NCI-H345 treated with DMSO at 0.1 percent for 48 hours (cell line): ENCODE measurements around the gene RAD54L.
"Not testable (repeated sequence)": the region's sequence is repeated elsewhere in the genome, so short reads cannot be mapped to it uniquely, and the experiment has no call there.

Source experiments
- DNase-seq: peaks from one replicate; lab custom pipeline; 2025; ENCODE audit not compliant: unreplicated experiment; lab: John Stamatoyannopoulos, UW

The RAD54L gene

GRCh38 chr1:46247436-46248121 lies at the start of gene RAD54L:
Gene RAD54L, plus strand, starts transcription at chr1:46247763. Its CDS starts 643 bp downstream, at chr1:46248406.
- peak; percentile 96 for DNase-seq

DNA sequence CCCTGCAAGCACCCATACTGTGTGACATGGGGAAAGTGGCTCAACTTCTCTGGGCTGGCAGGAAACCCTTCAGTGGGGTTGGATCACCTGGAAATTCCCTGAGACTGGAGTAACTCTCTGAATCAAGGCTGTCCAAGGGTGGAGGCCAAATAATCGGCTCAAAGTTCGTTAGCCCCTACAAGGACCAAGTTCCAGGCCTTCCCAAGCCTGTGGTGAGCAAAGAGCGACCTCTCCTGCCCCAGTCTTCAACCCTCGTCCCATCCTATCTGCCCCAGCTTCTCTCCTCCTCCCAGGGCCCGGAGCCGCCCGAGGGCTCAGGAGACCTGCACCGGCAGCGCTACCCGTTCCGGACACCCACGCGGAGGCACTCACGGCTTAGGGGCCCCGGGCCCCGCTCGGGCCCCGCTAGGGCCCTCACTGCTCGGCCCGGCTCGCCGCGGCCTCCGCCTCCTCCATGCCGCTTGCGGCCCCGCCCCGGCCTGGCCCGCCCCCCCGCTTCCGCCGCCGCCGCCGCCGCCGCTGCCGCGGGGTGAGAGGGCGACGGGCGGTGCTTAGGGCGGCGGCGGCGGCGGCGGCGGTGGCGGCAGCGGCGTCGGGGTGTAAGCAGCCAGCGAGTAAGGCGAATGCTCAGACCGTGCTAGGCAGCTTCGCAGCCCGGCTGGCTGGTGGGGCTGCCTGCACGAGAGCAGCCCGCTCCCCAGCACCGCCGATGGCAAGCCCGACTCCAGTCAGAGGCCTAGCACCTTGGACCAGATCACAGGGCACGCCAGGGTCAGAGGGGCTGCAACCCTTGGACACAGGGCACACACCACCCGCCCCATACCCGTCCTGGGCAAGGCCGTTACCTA lies 49.4 kb upstream of the RAD54L start, which contains the start of gene POMGNT1:
POMGNT1 (minus strand) TSS at position 471 of the 848 bp plus-strand sequence. CDS start 613 bp downstream, outside the sequence.
- no peak for DNase-seq

GRCh38 chr1:46199233-46199749 lies 48.3 kb upstream of the RAD54L start:
- no peak for DNase-seq

- DNase-seq = peak; percentile 15
These were observed 43.7 kb upstream of the RAD54L start for GRCh38 chr1:46203738-46204405.

- DNase-seq = no peak
These were observed 43.2 kb upstream of the RAD54L start for GRCh38 chr1:46204406-46204742.

GRCh38 chr1:46205141-46205540 lies 42.4 kb upstream of the RAD54L start:
- DNase-seq = no peak

DNA sequence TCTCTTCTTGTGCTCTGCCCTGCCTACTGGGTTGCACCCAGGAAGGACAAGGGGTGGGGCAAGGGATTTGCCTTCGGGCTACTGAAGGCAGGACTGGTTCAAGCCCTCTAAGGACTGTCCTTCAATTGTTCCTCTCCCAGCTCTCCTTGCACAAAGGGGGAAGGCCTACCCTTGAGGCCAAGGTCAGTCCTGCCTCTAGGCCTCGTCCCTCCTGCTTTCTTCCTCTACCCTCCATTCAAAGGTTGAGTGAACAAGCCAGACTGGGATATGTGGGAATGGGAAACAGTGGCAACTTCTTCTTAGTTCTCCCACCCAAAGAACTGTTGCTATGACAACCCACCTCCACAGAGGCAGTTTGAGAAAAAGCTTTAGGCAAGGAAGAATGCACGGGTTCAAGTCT lies 41.8 kb upstream of the RAD54L start:
- no peak for DNase-seq

GRCh38 chr1:46206399-46206798 lies 41.2 kb upstream of the RAD54L start:
- DNase-seq = no peak

- DNase-seq = no peak
These were observed 37.0 kb upstream of the RAD54L start for GRCh38 chr1:46210561-46210960.

GRCh38 chr1:46211051-46211450 lies 36.5 kb upstream of the RAD54L start:
- DNase-seq = no peak

DNA sequence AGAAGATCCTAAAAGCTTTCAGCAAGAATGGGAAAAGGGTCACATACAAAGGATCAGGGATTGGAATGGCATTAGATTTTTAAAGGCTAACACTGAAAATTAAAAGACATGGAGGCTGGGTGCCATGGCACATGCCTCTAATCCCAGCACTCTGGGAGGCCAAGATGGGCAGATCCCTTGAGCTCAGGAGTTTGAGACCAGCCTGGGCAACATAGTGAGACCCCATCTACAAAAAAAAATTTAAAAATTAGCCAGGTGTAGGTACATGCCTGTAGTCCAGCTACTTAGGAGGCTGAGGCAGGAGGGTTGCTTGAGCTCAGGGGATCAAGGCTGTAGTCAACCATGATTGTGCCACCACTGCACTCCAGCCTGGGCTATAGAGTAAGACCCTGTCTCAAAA lies 32.1 kb upstream of the RAD54L start:
- DNase-seq = no peak

GRCh38 chr1:46218443-46218842 lies 29.1 kb upstream of the RAD54L start:
- DNase-seq = peak; percentile 99

- no peak for DNase-seq
These were observed 27.7 kb upstream of the RAD54L start for GRCh38 chr1:46219551-46220520.

DNA sequence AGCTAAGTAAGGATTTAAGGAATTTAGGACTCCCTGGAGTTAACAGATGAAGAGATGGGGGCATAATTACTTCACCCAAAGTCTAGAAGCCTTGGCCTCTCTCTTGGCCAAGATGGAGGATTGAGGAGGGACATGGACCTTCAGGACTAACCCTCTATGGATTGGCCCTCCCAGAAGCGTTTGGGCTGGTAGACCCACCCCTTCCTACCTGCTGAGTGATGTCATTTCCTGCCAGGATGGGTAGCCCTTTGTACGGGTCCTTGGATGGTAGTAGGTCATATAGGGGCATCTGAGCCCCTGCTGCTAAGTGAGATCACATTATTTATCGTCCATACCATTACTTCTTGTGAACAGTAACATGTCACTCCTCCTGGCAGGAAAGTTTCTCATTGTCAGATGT lies 26.8 kb upstream of the RAD54L start:
- no peak for DNase-seq

- no peak for DNase-seq
These were observed 25.8 kb upstream of the RAD54L start for GRCh38 chr1:46221749-46222148.

- DNase-seq = not testable (repeated sequence)
These were observed 24.5 kb upstream of the RAD54L start for GRCh38 chr1:46223055-46223454.

GRCh38 chr1:46223472-46223943 lies 24.1 kb upstream of the RAD54L start:
- peak; percentile 62 for DNase-seq

GRCh38 chr1:46224966-46225365 lies 22.6 kb upstream of the RAD54L start:
- no peak for DNase-seq

DNA sequence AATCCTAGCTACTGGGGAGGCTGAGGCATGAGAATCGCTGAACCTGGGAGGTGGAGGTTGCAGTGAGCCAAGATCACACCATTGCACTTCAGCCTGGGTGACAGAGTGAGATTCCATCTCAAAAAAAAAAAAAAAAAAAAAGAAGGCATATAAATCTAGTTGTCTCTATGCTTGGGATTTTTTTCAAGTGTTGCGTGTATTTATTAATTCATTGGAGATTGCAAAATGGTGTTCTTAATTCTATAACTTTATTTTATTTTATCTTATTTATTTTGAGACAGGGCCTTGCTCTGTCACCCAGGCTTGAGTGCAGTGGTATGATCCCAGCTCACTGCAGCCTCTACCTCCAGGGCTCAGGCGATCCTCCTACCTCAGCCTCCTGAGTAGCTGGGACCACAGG lies 16.3 kb upstream of the RAD54L start:
- DNase-seq = not testable (repeated sequence)

- DNase-seq = no peak
These were observed 10.7 kb upstream of the RAD54L start for GRCh38 chr1:46236882-46237281.
